GM19397 (cell line): ENCODE results near the gene OR2A25.
"Not testable (repeated sequence)": the region's sequence is repeated elsewhere in the genome, so short reads cannot be mapped to it uniquely, and the experiment has no call there.

ENCODE experiments used
- ATAC-seq: cut with Tn5 transposase; IDR thresholded peaks from one replicate; pipeline ENCODE4 v1.9.1; 2021; ENCODE audit warnings: mild to moderate bottlenecking, moderate library complexity; ENCODE audit not compliant: unreplicated experiment

Gene OR2A25

GRCh38 chr7:144069511-144069910, at the start of gene OR2A25:
TSS of gene OR2A25 (plus strand) at chr7:144069811. CDS start at chr7:144074220, 4,409 bp downstream.
- ATAC-seq: no peak

- no peak for ATAC-seq
Measured at GRCh38 chr7:144020340-144020739, 49.3 kb upstream of the OR2A25 start.

- no peak for ATAC-seq
Measured at GRCh38 chr7:144022169-144022568, 47.4 kb upstream of the OR2A25 start.

- ATAC-seq: no peak
Measured at GRCh38 chr7:144023171-144023827, 46.3 kb upstream of the OR2A25 start.

GRCh38 chr7:144024213-144024612, 45.4 kb upstream of the OR2A25 start:
- ATAC-seq: no peak

GRCh38 chr7:144026203-144026883, 43.3 kb upstream of the OR2A25 start:
- ATAC-seq: no peak

GRCh38 chr7:144027070-144027469, 42.5 kb upstream of the OR2A25 start:
- no peak for ATAC-seq

GRCh38 chr7:144027974-144028373, 41.6 kb upstream of the OR2A25 start:
- no peak for ATAC-seq

GRCh38 chr7:144028547-144028946, 41.1 kb upstream of the OR2A25 start:
- no peak for ATAC-seq

GRCh38 chr7:144032516-144032915, 37.1 kb upstream of the OR2A25 start:
- no peak for ATAC-seq

GRCh38 chr7:144032985-144033709, 36.5 kb upstream of the OR2A25 start:
- ATAC-seq: no peak

- no peak for ATAC-seq
Measured at GRCh38 chr7:144035385-144035784, 34.2 kb upstream of the OR2A25 start.

- no peak for ATAC-seq
Measured at GRCh38 chr7:144036302-144036885, 33.2 kb upstream of the OR2A25 start.

- no peak for ATAC-seq
Measured at GRCh38 chr7:144037414-144038035, 32.1 kb upstream of the OR2A25 start.

- ATAC-seq: no peak
Measured at GRCh38 chr7:144038887-144039286, 30.7 kb upstream of the OR2A25 start.

GRCh38 chr7:144048648-144049047, 21.0 kb upstream of the OR2A25 start, which contains the start of gene OR2A5:
TSS of gene OR2A5 (plus strand) at chr7:144048948. CDS start at chr7:144050402, 1,454 bp downstream.
- ATAC-seq: no peak

GRCh38 chr7:144049491-144049890, 20.1 kb upstream of the OR2A25 start:
- ATAC-seq: no peak

GRCh38 chr7:144050093-144050492, 19.5 kb upstream of the OR2A25 start:
- ATAC-seq: no peak

GRCh38 chr7:144050884-144051283, 18.7 kb upstream of the OR2A25 start:
- ATAC-seq: not testable (repeated sequence)

GRCh38 chr7:144057954-144058353, 11.7 kb upstream of the OR2A25 start:
- ATAC-seq: no peak

- no peak for ATAC-seq
Measured at GRCh38 chr7:144063710-144064109, 5.9 kb upstream of the OR2A25 start.
